K562 (cell line): ENCODE data around the gene TXNRD2. TPM values are rescaled to one million over a fixed set of nuclear protein-coding genes. Genes with fewer than 3 reads are reported as not detected.

Experiments used
- ATAC-seq: fragments of 200-7000 bp; cut with Tn5 transposase; 3 replicates; pipeline ENCODE4 v1.9.1; 2020; ENCODE audit warnings: moderate library complexity
- BruUV-seq: library from RNA; stranded (reverse); fragments of 400-500 nt; replicated peaks from 2 replicates; lab custom pipeline; 2021; lab: Mats Ljungman, UMichigan
- CTCF ChIA-PET: fragments of 300-600 bp; formaldehyde crosslinking; extraction: SDS; loops from one replicate; lab custom pipeline; 2021; ENCODE audit warnings: low intra/inter-chr PET ratio; lab: Yijun Ruan, JAX
- POLR2A ChIA-PET: fragments of 300-600, 350-650 bp; sonication (Branson Sonifier 250); formaldehyde crosslinking; extraction: SDS; loops from one replicate; lab custom pipeline; 2021; ENCODE audit warnings: antibody characterized with exemption, inconsistent platforms; lab: Yijun Ruan, JAX
- DNase-seq, 4 experiments: peaks; one replicate each; pipeline versions ENCODE4 v3.0.0 to v3.0.0-alpha.2; 2011 to 2018; ENCODE audit warnings: low spot score in 3 of 4, mixed read lengths in 3 of 4; ENCODE audit errors: extremely low read depth in 1 of 4
- FAIRE-seq: peaks from 2 replicates; lab custom pipeline; 2011; peaks lifted over from hg19 to GRCh38; lab: Jason Lieb, UNC
- H2AFZ ChIP-seq: 2 replicates; pipeline ENCODE4 v1.6.0; 2011; ENCODE audit warnings: low read depth, low read length, control low read depth, inconsistent platforms
- H3K27ac ChIP-seq: fragments of 200-600 bp; 3 replicates; pipeline ENCODE4 v1.8.0; 2011; ENCODE audit warnings: low read depth, mild to moderate bottlenecking, control low read depth, inconsistent platforms, low read length, moderate library complexity, mixed read lengths; ENCODE audit errors: extremely low read depth
- H3K27me3 ChIP-seq, 2 experiments: fragments of 300-600 bp in 1 of 2; 2 replicates in 1 of 2; 3 replicates in 1 of 2; pipeline versions ENCODE4 v1.6.0 to v1.8.0; 2011; ENCODE audit warnings: inconsistent platforms in 2 of 2, low read length in 2 of 2, mild to moderate bottlenecking in 1 of 2, mixed read lengths in 1 of 2, moderate library complexity in 1 of 2; ENCODE audit not compliant: control insufficient read depth in 2 of 2, insufficient read depth in 2 of 2
- H3K36me3 ChIP-seq: fragments of 300-600 bp; 3 replicates; pipeline ENCODE4 v1.8.0; 2011; ENCODE audit warnings: mild to moderate bottlenecking, low read length, inconsistent platforms; ENCODE audit not compliant: control insufficient read depth, insufficient read depth
- H3K4me1 ChIP-seq, 2 experiments: fragments of 200-600 bp in 1 of 2; replicated peaks in 1 of 2; 2 replicates in 1 of 2; 3 replicates in 1 of 2; pipeline versions ENCODE4 v1.5.1 to v1.8.0; 2011; ENCODE audit warnings: inconsistent platforms in 2 of 2, low read length in 2 of 2, mild to moderate bottlenecking in 1 of 2, mixed read lengths in 1 of 2, moderate library complexity in 1 of 2; ENCODE audit not compliant: control insufficient read depth in 2 of 2, insufficient read depth in 2 of 2
- H3K4me2 ChIP-seq: 2 replicates; pipeline ENCODE4 v1.6.1; 2011; ENCODE audit warnings: low read length, control low read depth, inconsistent platforms, mixed read lengths; ENCODE audit not compliant: insufficient read depth
- H3K4me3 ChIP-seq: fragments of 200-600 bp; sonication (generic), shearing (Covaris generic); 2 replicates; pipeline ENCODE4 v1.5.1; 2016; ENCODE audit warnings: control low read depth, inconsistent platforms
- H3K79me2 ChIP-seq: fragments of 200-600 bp; 3 replicates; pipeline ENCODE4 v1.8.0; 2011; ENCODE audit warnings: low read length, inconsistent platforms; ENCODE audit not compliant: control insufficient read depth, insufficient read depth
- H3K9ac ChIP-seq, 2 experiments: 2 replicates each; pipeline versions ENCODE4 v1.6.0 to v1.6.1; 2011; ENCODE audit warnings: low read depth in 2 of 2, low read length in 2 of 2, control low read depth in 1 of 2, inconsistent platforms in 1 of 2, mild to moderate bottlenecking in 1 of 2, mixed read lengths in 1 of 2; ENCODE audit not compliant: insufficient read depth in 1 of 2
- H3K9me1 ChIP-seq: one replicate; pipeline ENCODE4 v1.6.0; 2011; ENCODE audit warnings: inconsistent platforms, mild to moderate bottlenecking, low read length, moderate library complexity; ENCODE audit not compliant: control insufficient read depth, insufficient read depth
- H3K9me3 ChIP-seq: replicated peaks from 2 replicates; pipeline ENCODE4 v1.5.1; 2011; ENCODE audit warnings: low read depth, low read length, inconsistent platforms; ENCODE audit not compliant: control insufficient read depth, insufficient read depth
- H4K20me1 ChIP-seq: replicated peaks from 2 replicates; pipeline ENCODE4 v1.6.1; 2011; ENCODE audit warnings: low read length, inconsistent platforms, mixed read lengths; ENCODE audit not compliant: control insufficient read depth, insufficient read depth
- ARID4B ChIP-seq: sonication (generic); formaldehyde crosslinking; IDR thresholded peaks from 2 replicates; pipeline ENCODE4 v1.8.0; 2022; ENCODE audit warnings: mild to moderate bottlenecking, missing genetic modification reagents
- E2F6 ChIP-seq, 2 experiments: IDR thresholded peaks; 2 replicates each; pipeline ENCODE4 v1.6.1; 2011; ENCODE audit warnings: borderline replicate concordance in 1 of 2, control low read depth in 1 of 2, low read depth in 1 of 2, low read length in 1 of 2, mild to moderate bottlenecking in 1 of 2, mixed read lengths in 1 of 2, moderate library complexity in 1 of 2; ENCODE audit not compliant: insufficient read depth in 1 of 2, insufficient read length in 1 of 2, poor library complexity in 1 of 2, severe bottlenecking in 1 of 2; ENCODE audit errors: extremely low read depth in 1 of 2
- ELF2 ChIP-seq: fragments of 250-450 bp; sonication (Bioruptor Pico); IDR thresholded peaks from 2 replicates; pipeline ENCODE4 v1.5.0; 2021; ENCODE audit warnings: mild to moderate bottlenecking
- REST ChIP-seq, 2 experiments: fragments of 450-650 bp; formaldehyde crosslinking in 1 of 2; IDR thresholded peaks; 2 replicates each; pipeline versions ENCODE4 v1.4.0 to v1.6.1; 2014 to 2020; ENCODE audit warnings: mild to moderate bottlenecking in 2 of 2, borderline replicate concordance in 1 of 2, low read depth in 1 of 2
- ZNF3 ChIP-seq: fragments of 250-450 bp; sonication (Bioruptor Pico); IDR thresholded peaks from 2 replicates; pipeline ENCODE4 v1.5.0; 2021; ENCODE audit warnings: mild to moderate bottlenecking, moderate library complexity
- ZNF57 ChIP-seq: fragments of 450-650 bp; formaldehyde crosslinking; IDR thresholded peaks from 2 replicates; pipeline ENCODE4 v1.4.0; 2020; ENCODE audit warnings: mild to moderate bottlenecking, moderate library complexity
- WGBS: fragments of 100-300 bp; shearing (Covaris generic); methylation state at CpG from one replicate; pipeline ENCODE4 v1.1.6; 2016; ENCODE audit warnings: low coverage, mixed read lengths; ENCODE audit not compliant: insufficient coverage; ENCODE audit errors: missing lambda C conversion rate; 5-methylcytosine and 5-hydroxymethylcytosine counted together
- in situ Hi-C: fragments of 300-500 bp; cut with MboI; formaldehyde crosslinking; loops from 4 replicates; pipeline ENCODE4 v1.15.0; 2018; ENCODE audit warnings: inconsistent platforms, mixed read lengths
- intact Hi-C: fragments of 100-400 bp; cut with micrococcal nuclease; formaldehyde crosslinking; loops from 2 replicates; pipeline ENCODE4 v1.14.2; 2022
- polyA plus RNA-seq, 8 experiments: library from polyadenylated mRNA; depleted of rRNA in 4 of 8; stranded (reverse) in 5 of 8; unstranded in 3 of 8; fragments of >200 nt; fragmentation: Nextera tagmentation in 2 of 8; fragmentation: Illumina TruSeq in 1 of 8; extraction: Ambion mirVana in 2 of 8; extraction: Trizol in 1 of 8; gene quantifications; 2 replicates each; pipeline versions ENCODE4 v1.2.1 to v1.2.3, GENCODE V29; 2011 to 2014; ENCODE audit warnings: inconsistent platforms in 1 of 8, missing spikeins in 1 of 8
- total RNA-seq, 7 experiments: library from RNA; depleted of rRNA in 6 of 7; stranded (reverse); fragments of >200 nt in 6 of 7; fragmentation: Illumina TruSeq in 2 of 7; extraction: Trizol in 2 of 7; gene quantifications; 2 replicates each; pipeline versions ENCODE4 v1.2.1 to v1.2.3, GENCODE V29; 2011 to 2021; ENCODE audit warnings: low replicate concordance in 1 of 7

Gene TXNRD2
- total and polyA plus RNA-seq, 9 of the 15 experiments (the other 6 are each of a cell fraction or from before 2014, with no cell fraction given): 3.3 to 80.2 (median 49.4) TPM

- BruUV-seq: no TSS peak
- CTCF ChIA-PET: no interaction called here
- H3K9me1 ChIP-seq: peaks cover 20% of the 10 kb centered on the region
- H3K27ac ChIP-seq: peak overlapping the region; percentile 58; the same call in 1 of the 3 replicates
- H3K79me2 ChIP-seq: no peaks in the 10 kb centered on the region
- no peak overlapping the region for H3K4me2 ChIP-seq
- intact Hi-C loops: loop anchor here (5.0 kb wide), 1 partner anchor 33 kb away; the partner anchor contains the start of gene TANGO2
- POLR2A ChIA-PET: interaction anchor here (0.7 to 3.1 kb wide), 13 partner anchors 8 to 164 kb away, joined by 3 to 20 read pairs (median 6); no protein-coding TSS in a partner anchor
- H2AFZ ChIP-seq: no peak overlapping the region
- in situ Hi-C loops: no loop called here
- ATAC-seq (peak; percentile 2), FAIRE-seq (peak; percentile 77), DNase-seq (peak in 1 of 4 experiments; percentile 61)
- peaks cover 36 to 80% of the 10 kb centered on the region in 2 experiments for H3K4me1 ChIP-seq
- peaks cover 68% of the 10 kb centered on the region for H4K20me1 ChIP-seq
- H3K9me3 ChIP-seq: no peaks in the 10 kb centered on the region
- H3K27me3 ChIP-seq: no peaks in the 10 kb centered on the region
- WGBS: 59% methylated on average over 3 of the region's 3 CpGs
- no peak overlapping the region for H3K4me3 ChIP-seq
- no peaks in the 10 kb centered on the region for H3K36me3 ChIP-seq
- peak overlapping the region; percentile 3 to 87; a peak in 3 of 4 replicates for H3K9ac ChIP-seq
- TF ChIP-seq ZNF3 (CRISPR knock-in tag) (no peak), ZNF57 (CRISPR knock-in tag) (no peak), ARID4B (CRISPR knock-in tag) (no peak), ELF2 (no peak), REST (IDR thresholded peaks at IDR 0.05; ENCODE audit: borderline replicate concordance) (no peak), REST (CRISPR knock-in tag; IDR thresholded peaks at IDR 0.05; ENCODE audit: low read depth) (no peak), E2F6 (IDR thresholded peaks at IDR 0.05; ENCODE audit: borderline replicate concordance in 1 of 2, extremely low read depth in 1 of 2, insufficient read depth in 1 of 2, insufficient read length in 1 of 2, low read depth in 1 of 2, low read length in 1 of 2, poor library complexity in 1 of 2, severe bottlenecking in 1 of 2) (no peak)
These were observed 48.1 kb upstream of the TXNRD2 start for GRCh38 chr22:19989725-19990067.
